ENCODE measurements around the gene CHKA.
A peak's percentile ranks its signal among the peaks of the same experiment; 100 is the strongest.

The CHKA gene

DNA sequence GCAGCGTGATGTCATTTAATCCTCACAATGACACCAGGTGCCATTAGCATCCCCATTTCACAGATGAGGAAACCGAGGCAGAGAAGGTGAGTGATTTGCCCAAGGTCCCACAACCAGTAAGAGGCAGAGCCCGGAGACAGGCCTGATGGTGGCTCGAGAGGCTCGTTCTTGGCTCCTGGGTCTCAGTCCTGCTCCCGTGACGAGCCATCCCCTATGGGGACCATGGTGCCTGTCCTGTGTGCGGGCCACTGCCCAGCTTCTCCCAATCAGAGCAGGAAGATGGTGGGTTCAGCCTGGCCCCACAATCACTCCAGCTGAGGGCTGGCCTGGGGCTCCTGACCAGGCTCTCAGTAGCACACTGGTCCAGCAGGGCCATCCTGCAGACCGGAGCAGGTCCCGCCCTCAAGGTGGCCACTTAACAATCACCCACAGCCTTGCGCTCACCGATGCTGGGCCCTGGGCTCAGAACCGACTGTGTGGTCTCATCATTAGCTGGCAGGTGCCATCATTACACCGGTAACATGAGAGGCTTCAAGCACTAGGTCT is 107.5 kb downstream of the CHKA start:
- no peak for DNase-seq (ENCODE audit: low read depth)

GRCh38 chr11:68012843-68013610 is 108.2 kb downstream of the CHKA start:
- peak; percentile 96 for DNase-seq (ENCODE audit: low read depth)

DNA sequence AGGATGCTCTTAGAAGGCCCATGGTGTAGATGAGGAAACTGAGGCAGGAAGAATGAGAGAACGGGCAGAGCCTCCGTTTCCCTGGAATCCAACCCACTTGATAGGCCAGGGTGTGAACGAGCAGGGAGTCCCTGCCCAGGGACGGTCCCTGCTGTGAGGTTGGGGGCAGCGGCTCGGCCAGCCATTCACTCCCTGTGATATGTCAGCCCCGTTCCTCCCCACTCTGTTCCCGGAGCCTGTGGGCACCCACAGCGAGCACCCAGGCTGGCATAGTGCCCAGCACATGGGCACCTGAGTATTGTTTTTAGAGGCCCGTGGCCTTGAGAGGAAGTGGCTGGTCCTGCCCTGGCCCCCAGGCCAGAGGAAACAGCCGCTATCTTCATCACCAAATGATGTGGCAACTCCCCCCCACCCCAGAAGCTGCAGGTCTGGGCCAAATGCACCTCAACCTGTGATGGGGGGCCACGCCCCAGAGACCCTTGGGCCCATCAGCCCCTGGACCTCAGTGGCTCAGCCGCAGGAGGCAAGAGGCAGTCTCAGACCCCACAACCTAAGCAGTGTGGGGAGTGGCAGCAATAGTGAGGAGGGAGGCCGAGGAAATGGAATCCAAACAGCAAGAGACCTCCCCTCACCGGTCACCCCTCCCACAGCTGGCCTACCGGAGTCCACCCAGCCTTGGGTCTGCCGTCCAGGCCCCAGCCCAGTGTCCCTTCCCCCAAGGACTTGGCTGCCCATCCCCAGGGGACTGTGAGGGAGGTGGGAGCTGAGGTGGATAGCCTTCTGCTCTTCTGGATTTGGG is 108.9 kb downstream of the CHKA start:
- DNase-seq (ENCODE audit: low read depth) = no peak

DNA sequence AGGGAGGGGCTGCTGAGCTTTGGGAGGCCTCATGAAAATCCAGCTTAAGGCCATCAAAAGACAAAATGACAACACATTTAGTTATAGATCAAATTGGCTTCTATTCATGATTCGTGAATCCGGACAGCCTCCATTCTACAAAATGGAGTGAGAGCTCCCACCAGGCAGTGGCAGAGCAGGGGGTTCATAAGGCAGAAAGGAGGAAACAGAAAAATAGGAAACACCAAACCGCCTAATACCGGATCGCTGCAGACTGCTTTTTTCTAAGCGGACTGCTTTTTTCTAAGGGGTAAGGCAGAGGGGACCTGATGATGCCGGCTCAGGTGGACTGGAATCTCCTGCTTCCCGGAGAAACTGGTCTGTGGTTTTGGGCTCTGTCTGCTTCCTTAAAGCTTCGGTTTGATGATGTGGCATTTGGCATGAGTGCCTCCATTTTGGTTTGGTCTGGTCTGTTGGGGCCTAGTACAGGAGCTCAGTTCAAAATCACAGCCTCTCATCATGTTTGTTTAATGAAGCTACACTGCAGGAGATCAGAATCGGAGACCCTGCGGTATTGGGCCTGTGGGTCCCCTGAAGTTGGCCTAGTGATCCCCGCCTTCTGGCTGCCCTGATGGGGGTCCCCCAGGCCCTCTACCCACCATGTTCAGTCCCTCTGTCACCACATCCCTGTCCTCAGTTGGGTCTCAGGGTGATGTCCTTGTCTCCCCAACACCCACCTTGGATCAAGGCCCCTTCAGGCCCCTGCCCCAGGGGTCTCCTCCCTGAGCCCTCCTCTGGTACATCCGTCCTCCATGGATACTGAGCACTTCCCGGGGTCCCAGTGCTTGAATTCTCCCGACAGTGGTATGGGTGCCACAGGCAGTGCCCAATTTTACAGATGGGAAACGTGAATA is 109.9 kb downstream of the CHKA start:
- no peak for DNase-seq (ENCODE audit: low read depth)

GRCh38 chr11:68010090-68011041 is 110.8 kb downstream of the CHKA start, which contains the start of gene ALDH3B1:
ALDH3B1 (plus strand) TSS chr11:68010327; CDS start chr11:68015298, 4,971 bp downstream.
- DNase-seq (ENCODE audit: low read depth) = peak; percentile 75

GRCh38 chr11:68009391-68010089 is 111.6 kb downstream of the CHKA start:
- no peak for DNase-seq (ENCODE audit: low read depth)

DNA sequence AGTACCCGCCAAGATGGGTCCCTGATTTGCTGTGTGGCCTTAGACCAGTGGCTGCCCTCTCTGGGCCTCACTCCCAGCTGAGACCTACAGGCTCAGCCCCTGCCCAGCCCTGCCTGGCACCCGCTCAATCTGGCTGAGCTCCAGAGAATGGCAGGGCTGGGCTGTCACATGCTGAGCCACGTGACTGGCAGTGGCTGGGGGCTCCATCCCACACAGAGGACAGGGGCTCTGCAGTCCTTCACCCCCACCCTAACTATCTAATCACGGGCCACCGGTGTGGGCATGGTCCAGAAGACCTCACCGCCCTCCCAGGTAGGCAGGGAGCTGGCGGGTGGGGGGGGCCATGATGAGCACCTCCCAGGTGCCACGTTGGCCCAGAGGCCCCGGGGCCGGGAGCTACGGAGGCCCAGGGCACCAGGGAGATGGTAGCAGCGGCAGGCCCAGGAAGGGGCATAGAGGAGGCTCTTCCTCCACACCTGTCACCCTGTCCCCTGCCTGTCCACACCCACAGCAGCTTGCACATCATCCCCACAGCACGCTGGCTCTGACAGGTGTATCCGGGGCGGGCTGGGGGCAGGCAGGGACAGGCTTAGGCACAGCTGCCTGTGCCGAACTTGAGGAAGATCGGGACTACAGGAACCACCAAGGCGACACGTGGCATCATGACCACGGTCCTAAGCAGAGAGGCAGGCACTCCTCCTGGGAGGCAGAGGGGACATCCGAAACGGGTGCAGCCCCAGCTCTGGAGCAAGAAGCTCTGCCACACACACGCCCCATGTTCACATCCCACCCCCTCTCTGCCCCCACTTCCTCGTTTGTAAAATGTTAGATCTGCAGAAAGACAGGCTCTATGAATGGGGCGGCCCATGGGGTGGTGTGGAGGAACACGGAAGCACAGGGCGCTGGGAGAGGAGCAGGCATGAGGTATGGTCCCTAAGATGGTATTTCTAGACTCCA is 112.5 kb downstream of the CHKA start:
- no peak for DNase-seq (ENCODE audit: low read depth)

GRCh38 chr11:68007498-68008380 is 113.4 kb downstream of the CHKA start:
- no peak for DNase-seq (ENCODE audit: low read depth)

DNA sequence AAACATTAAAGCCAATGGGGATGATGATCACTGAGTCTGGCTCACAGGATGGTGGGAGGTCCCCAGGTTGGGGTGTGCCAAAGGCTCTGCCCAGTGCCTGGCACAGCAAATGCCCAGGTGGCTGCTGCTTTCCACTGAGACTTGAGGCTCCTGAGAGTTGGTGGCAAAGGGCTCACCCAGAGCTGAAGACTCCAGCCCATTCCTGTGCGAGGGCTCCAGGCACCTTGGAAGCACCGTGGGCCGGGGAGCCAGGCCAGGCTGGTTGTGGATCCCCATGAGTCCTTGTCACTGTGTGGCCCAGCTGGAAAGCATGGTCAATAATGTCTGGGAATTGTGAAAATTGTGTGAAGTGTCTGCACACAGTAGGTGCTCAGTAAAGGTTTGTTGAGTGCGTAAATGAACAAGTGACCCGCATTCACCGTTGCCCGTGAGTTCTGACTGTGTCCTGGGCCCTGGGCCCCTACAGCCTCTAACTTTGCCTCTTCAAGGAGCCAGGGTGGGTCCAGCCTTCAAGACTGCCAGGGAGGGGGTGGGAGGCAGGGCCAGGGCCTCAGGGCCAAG is 114.5 kb downstream of the CHKA start:
- no peak for DNase-seq (ENCODE audit: low read depth)

GRCh38 chr11:68004551-68005335 is 116.4 kb downstream of the CHKA start:
- DNase-seq (ENCODE audit: low read depth) = no peak

DNA sequence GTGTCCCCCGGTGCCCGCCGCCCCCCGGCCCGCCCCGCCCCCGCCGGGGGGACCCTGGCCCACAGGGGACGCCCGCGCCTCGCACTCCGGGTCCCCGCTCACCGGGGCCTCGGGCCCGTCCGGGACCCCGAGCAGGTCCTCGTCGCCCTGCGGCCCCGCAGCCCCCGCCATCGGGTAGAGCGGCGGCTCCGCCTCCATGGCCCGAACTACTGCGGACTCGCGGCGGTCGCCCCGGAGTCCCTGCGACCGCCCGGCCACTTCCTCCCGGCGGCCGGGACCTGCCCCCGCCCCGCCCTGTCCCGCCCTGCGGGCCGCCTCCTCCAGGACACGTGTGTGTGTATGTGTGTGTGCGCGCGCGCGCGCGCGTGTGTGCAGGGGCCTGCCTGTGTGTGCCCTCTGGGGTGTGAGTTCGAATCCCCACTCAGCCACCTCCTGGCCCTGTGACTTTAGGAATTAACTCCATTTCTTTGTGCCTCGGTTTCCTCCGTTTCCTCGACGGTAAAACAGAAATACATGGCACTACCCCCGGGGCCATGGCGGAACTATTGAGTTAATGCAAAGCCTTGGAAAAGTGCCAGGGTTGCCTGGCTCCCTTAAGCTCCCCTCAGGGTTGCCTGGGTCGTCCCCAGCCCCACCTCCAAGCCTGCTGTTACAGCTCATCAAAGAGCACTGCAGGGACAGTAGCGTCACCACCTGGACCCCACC is 117.2 kb downstream of the CHKA start, which contains the start of gene UNC93B1:
Gene UNC93B1, minus strand, starts transcription at position 252 of the 705 bp plus-strand sequence. Its CDS starts 54 bp downstream, at position 198.
- no peak for DNase-seq (ENCODE audit: low read depth)

GRCh38 chr11:68002938-68003845 is 118.0 kb downstream of the CHKA start:
- no peak for DNase-seq (ENCODE audit: low read depth)
